GM21737 (cell line): ENCODE data around the gene FBN2.

Experiments
- ATAC-seq: cut with Tn5 transposase; IDR thresholded peaks from one replicate; pipeline ENCODE4 v1.9.1; 2021; ENCODE audit warnings: mild to moderate bottlenecking, moderate library complexity; ENCODE audit not compliant: unreplicated experiment

The FBN2 gene

DNA sequence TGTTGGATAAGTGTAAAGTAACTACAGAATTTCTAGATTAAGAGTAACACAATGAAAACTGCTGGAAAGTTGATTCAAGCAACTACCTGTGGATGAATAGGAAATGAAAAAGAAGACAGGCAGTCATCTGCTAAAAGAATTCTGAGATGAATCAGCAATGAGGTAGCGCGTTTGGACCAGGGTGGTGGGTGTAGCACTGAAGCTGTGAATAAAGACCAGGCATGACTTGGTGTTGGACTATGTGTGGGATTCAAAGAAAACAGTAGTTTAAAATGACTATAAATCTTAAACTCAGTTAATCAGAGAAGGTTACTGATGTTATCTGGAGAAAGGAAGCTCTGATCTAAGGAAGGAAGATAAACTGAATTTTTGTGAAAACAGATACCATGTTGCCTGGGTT is 159.8 kb downstream of the FBN2 start:
- no peak for ATAC-seq

DNA sequence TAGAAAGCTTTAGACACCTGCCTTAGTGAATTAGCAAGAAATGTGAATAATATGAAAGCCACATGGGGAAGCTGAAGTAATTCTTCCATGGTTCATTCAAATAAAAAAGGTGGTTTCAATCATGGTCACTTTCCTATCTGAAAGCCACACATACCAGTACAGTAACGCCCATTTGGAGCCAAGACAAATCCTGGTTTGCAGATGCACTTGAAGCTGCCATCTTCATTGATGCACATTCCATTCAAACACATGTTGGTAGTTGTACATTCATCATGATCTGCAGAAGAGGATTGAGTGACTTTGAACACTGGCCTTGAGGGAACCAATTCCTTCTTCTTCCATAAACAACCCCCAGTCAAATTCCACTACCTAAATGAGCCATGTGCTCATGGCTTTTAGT is 161.5 kb downstream of the FBN2 start:
- ATAC-seq: no peak

- no peak for ATAC-seq
Measured at GRCh38 chr5:128366147-128366546, 171.9 kb downstream of the FBN2 start.

DNA sequence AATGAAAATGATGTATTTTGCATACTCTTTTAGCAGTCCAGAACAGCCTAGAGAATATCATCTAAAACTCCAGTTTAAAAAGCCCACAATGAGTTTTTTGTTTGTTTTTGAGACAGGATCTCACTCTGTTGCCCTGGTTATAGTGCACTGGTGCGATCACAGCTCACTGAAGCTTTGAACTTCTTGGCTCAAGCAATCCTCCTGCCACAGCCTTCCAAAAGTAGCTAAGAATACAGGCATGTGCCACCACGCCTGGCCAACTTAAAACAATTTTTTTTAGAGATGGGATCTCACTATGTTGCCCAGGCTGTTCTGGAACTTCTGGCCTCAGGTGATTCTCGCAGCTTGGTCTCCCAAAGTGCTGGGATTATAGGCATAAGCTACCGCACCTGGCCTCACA is 175.7 kb downstream of the FBN2 start:
- ATAC-seq: no peak

DNA sequence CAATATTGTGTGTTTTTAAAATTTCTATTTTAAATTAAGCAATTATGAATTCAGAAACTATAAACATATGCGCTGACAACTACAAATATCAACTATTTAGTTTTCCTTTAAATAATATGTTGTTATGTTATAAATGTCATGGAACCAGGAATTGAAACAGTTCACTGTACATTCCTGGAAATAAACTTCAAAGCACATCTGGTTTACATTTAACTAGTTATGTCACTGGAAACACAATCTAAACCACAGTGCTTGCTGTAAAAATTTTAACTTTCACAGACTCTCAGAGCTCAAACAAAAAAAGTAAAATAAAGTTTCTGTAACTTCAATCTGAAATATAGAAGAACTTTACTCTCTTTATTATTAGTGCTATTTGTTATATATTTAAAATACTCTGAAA is 179.2 kb downstream of the FBN2 start:
- no peak for ATAC-seq

GRCh38 chr5:128357226-128357625 is 180.8 kb downstream of the FBN2 start:
- no peak for ATAC-seq

- no peak for ATAC-seq
Measured at GRCh38 chr5:128355961-128356360, 182.1 kb downstream of the FBN2 start.

DNA sequence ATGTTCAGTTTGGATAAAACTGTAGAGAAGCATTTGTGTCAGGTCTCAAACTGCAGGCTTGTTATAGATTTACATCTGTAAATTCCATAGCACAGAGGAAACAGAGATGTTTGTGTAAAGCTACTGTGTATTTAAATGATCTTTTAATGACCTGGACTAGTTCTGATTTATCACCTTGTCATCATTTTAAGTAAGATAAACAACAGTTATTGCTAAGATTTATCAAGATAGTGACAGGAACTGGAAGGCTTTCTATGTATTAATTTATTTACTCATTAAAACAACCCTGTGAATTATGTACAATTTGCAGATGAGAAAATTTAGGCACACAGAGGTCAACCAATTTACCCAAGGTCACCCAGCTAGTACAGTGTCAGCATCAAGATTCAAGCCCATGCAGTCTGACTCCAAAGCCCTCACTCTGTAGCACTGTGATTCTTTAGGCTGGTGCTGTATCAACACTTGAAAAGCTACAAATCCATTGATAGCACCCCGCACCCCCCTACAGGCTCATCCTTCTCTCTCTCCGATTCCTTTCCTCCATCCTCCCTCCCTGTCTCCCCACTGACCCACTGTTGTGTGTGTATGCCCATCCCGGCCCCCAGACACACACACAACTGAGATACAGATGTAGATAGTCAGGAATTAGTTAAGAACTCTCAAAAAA is 184.5 kb downstream of the FBN2 start:
- ATAC-seq: no peak

DNA sequence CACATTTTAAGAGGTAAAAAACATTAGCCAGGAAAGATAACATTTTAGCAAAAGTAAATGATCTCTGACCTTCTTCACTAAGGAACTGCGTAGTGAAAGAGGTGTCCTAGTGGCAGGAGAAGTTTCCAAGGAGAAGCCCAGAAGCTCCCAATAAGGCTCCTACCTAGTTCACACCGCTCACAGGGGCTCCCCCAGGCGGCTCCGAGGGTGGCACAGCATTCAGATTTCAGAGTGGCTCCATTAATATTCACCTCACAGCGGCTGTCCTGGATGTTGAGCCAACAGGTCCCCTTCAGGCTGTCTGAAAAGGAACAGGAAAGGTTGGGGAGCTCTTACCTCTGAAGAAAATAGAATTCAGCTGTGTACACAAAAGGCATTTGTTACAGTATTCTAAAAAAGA is 187.3 kb downstream of the FBN2 start:
- no peak for ATAC-seq

DNA sequence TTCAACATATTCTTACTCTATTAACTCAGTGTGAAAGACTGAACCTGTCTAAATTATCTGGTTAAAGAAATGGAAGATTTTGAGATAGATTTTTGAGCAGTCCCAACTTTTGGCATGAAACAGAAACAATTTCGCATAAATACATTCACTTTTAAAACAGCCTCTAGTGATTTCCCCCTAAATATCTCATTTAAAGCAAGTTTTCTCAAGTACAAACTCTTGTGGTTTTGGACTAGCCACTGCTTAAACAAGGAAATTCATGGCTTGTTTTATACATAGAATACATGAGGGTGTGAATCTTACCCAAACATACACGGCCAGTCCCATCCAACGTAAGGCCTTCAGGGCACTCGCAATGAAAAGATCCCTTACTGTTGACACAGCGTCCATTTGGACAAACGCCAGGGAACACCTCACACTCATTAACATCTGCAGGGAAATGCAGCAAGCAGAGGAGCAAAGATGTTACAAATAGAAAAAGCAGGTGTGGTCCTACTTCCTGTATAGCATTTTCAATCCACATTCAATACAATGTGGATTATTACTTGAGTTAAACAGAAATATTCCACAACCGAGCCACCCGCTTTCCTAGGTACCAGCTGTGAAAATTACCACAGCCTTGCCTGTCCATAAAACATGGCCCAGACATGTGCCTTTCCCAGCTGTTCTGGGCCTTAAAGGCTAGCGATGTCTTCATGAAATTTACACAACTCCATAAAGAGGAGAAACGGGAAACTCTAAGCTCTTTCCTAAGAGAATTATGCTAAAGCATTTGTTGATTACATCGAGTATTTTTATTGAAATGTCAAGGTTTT is 188.8 kb downstream of the FBN2 start:
- ATAC-seq: no peak

- no peak for ATAC-seq
Measured at GRCh38 chr5:128346038-128346437, 192.0 kb downstream of the FBN2 start.

DNA sequence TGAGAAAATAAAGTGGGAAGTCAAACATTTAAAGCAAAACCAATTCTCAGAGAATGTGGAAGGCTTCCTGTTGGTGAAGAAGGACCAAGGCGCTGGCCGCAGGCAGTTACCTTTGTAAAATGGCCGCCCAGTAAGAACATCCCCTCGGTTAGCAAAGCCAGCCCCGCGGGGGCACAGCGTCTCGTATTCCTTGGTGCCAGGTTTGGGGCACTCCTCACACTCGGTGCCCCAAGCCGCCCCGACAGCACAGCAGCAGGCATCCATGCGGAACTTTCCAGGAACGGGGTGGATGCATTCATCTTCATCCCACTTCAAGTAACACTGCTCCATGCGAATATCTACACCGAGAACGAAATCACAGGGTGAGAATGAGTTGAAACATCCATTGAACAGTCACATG is 192.8 kb downstream of the FBN2 start:
- no peak for ATAC-seq

GRCh38 chr5:128343168-128343567 is 194.9 kb downstream of the FBN2 start:
- no peak for ATAC-seq

- no peak for ATAC-seq
Measured at GRCh38 chr5:128341056-128341455, 197.0 kb downstream of the FBN2 start.

GRCh38 chr5:128340648-128341047 is 197.4 kb downstream of the FBN2 start:
- ATAC-seq: no peak

DNA sequence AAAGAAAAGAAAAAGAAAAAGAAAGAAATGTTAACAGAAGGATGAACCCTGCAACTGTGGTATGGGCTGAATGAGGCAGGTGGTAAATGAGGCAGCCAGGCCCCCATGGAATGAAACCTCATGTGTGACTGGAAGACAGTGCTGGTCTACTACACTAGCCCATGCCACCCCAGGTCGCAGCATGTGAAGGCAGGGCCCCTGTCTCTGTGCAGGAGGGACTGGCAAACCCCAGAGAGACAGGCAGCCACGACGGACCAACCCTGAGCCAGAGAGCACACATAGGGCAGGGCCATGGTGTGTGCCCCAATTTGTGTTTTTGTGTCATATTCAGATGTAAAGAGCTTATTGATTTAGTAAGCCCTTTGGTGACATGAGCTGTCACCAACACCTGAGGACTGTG is 198.5 kb downstream of the FBN2 start:
- no peak for ATAC-seq

- ATAC-seq: no peak
Measured at GRCh38 chr5:128338649-128339048, 199.4 kb downstream of the FBN2 start.

DNA sequence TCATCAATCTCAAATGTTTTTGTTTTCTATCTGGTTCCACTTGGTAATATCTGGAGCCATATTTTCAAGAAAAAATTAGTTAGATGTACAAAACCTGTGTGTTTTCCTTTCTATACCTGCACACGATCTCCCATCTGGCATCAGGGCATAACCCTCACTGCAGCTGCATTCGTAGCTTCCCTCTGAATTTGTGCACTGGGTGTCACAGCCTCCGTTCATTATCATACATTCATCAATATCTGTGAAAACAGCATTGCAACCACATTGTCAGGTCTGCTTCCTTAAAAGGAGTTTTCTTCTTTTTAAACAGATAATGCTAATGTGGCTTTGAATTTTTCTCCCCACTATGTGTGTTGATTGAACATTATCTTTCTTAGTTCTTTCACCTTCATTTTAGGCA is 202.7 kb downstream of the FBN2 start:
- ATAC-seq: no peak

- no peak for ATAC-seq
Measured at GRCh38 chr5:128334010-128334716, 203.9 kb downstream of the FBN2 start.

DNA sequence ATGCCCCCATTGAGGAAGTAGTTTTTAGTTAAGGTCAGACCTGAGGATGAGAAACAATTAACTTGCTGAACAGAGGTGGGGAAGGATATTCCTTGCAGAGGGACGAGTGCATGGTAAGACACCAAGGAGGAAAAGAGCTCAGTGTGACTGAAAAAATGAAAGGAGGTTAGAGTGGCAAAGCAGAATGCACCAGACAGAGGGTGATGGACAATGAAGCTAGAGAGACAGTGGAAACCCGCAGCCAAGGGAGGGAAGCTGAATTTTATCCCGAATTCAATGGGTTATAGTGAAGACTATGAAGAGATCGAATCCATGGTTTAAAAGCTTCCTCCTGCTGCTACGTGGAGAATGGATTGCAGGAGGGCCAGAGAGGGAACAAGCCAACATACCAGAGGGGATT is 206.8 kb downstream of the FBN2 start:
- ATAC-seq: no peak

- no peak for ATAC-seq
Measured at GRCh38 chr5:128329386-128329939, 208.6 kb downstream of the FBN2 start.

GRCh38 chr5:128328446-128328845 is 209.6 kb downstream of the FBN2 start:
- ATAC-seq: no peak
